Erythroblast (primary cell): ENCODE measurements around the gene RPRD1A.

ENCODE experiments used
- GATA1 ChIP-seq: IDR thresholded peaks from 2 replicates; pipeline ENCODE4 v1.6.1; 2011; ENCODE audit warnings: low read depth, mild to moderate bottlenecking, control low read depth, low read length, moderate library complexity
- POLR2A ChIP-seq: IDR thresholded peaks from 2 replicates; pipeline ENCODE4 v1.6.1; 2011; ENCODE audit warnings: mild to moderate bottlenecking, low read length

DNA sequence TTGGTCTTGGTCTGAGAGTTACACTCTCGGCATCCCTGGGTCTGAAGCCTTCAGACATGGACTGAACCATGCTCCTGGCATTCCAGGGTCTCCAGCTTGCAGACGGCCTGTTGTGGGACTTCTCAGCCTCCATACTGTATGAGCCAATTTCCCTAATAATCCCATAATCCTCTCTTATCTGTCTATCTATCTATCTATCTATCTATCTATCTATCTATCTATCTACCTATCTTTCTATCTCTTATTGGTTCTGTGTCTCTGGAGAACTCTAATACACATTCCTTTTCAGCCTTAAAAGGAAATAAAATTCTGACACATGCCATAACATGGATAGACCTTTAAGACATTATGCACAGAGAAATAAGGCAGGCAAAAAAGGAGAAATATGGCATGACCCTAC lies 37.4 kb upstream of the RPRD1A start:
- no peak for TF ChIP-seq POLR2A
- TF ChIP-seq GATA1: no peak
